Measurements from ENCODE around the gene SMIM35. TPM values are rescaled to one million over a fixed set of nuclear protein-coding genes. Genes with fewer than 3 reads are reported as not detected.

SMIM35 gene
- total RNA-seq, 1 experiment from 2014 or later = not detected

GRCh38 chr11:118068945-118069612 is 17.7 kb downstream of the SMIM35 start:
- Histone ChIP-seq H4K91ac (ENCODE audit: insufficient read length, low read depth, low read length) (no peak overlapping the region), H3K4me1 (ENCODE audit: insufficient read depth, low read length) (no peaks in the 10 kb centered on the region), H3K4ac (ENCODE audit: low read depth, low read length) (no peak overlapping the region), H2BK12ac (ENCODE audit: insufficient read length, low read depth, low read length) (no peak overlapping the region), H4K20me1 (ENCODE audit: control insufficient read depth, insufficient read depth, insufficient read length) (no peaks in the 10 kb centered on the region), H4K5ac (ENCODE audit: insufficient read length, low read depth, low read length) (no peak overlapping the region), H3K79me1 (ENCODE audit: insufficient read depth, low read depth, low read length, poor library complexity, severe bottlenecking) (no peaks in the 10 kb centered on the region), H3K9ac (ENCODE audit: extremely low read depth, insufficient read length, low read length) (no peak overlapping the region), H2BK120ac (ENCODE audit: low read depth, low read length, poor library complexity, severe bottlenecking) (no peak overlapping the region), H2AK5ac (ENCODE audit: insufficient read length, low read length) (no peak overlapping the region), H3K56ac (ENCODE audit: insufficient read length, low read depth, low read length) (no peak overlapping the region), H2BK20ac (ENCODE audit: low read depth, low read length, poor library complexity, severe bottlenecking) (no peak overlapping the region), H3K27ac (ENCODE audit: insufficient read length, low read depth, low read length) (no peak overlapping the region), H3K23me2 (ENCODE audit: insufficient read length, low read depth, low read length, poor library complexity, severe bottlenecking) (no peaks in the 10 kb centered on the region), H3T11ph (ENCODE audit: low read length) (no peak overlapping the region), H2AFZ (ENCODE audit: low read length) (no peak overlapping the region), H3K9me3 (ENCODE audit: control insufficient read depth, low read depth, low read length) (no peaks in the 10 kb centered on the region), H2BK5ac (ENCODE audit: insufficient read length, low read length) (no peak overlapping the region), H3K18ac (ENCODE audit: insufficient read length, low read depth, low read length) (no peak overlapping the region), H3K14ac (ENCODE audit: insufficient read depth, low read length) (no peak overlapping the region), H3K4me2 (ENCODE audit: insufficient read depth, insufficient read length, low read length) (no peak overlapping the region), H4K8ac (replicated peaks; ENCODE audit: insufficient read length, low read depth, low read length) (no peak overlapping the region), H3K79me2 (ENCODE audit: insufficient read depth, low read length) (no peaks in the 10 kb centered on the region), H2BK15ac (ENCODE audit: low read depth, low read length) (no peak overlapping the region), H3K23ac (ENCODE audit: insufficient read length, low read depth, low read length) (no peak overlapping the region), H3K27me3 (ENCODE audit: insufficient read depth, low read length) (no peaks in the 10 kb centered on the region)
- Mint-ChIP-seq H3K36me3 (ENCODE audit: insufficient read depth in 1 of 3, low read depth in 3 of 3) (no peaks in the 10 kb centered on the region), H3K4me3 (no peak overlapping the region), H3K9me3 (no peaks in the 10 kb centered on the region), H3K27me3 (ENCODE audit: low read depth) (no peaks in the 10 kb centered on the region; the same call in 1 of the 2 replicates), H3K4me1 (peaks cover 15 to 39% of the 10 kb centered on the region in 2 experiments), H3K27ac (no peak overlapping the region)
- DNase-seq = no peak
- TF ChIP-seq CTCF (conservative IDR thresholded peaks at IDR 0.05) = no peak
- WGBS (ENCODE audit: extremely low coverage, insufficient read length, low lambda C conversion rate) = no CpG with 5 or more reads among the region's 10 CpGs

All from H9 (cell line).